IPS-NIHi7 (cell line): Measurements from ENCODE around the gene CENPP.
A peak's percentile ranks its signal among the peaks of the same experiment; 100 is the strongest.
"Not testable (repeated sequence)": the region's sequence is repeated elsewhere in the genome, so short reads cannot be mapped to it uniquely, and the experiment has no call there.

Experiments
- DNase-seq: peaks from one replicate; pipeline ENCODE4 v3.0.0; 2012; ENCODE audit warnings: mixed read lengths; ENCODE audit errors: extremely low spot score

Gene CENPP

DNA sequence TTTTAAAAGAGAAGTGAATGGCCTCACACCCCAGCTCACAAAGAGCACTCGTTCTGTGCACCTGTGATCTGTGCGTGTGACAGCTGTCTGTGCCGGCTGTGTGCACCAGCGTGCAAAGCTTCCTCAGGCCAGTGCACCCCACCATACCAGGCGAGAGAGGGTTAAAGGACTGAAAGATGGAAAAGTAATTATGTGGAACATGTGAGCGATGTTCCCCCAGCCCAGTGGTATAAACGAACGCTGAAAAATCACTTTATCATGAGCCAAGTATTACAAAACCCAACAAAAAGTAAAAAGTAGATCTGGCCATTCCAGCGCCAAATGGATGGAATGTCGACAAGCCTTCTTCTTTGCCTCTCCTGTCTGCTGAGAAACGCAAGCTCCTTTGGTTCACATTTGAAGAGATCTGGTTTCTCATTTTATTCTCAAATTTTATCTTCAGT lies 290.5 kb downstream of the CENPP start:
- no peak for DNase-seq

DNA sequence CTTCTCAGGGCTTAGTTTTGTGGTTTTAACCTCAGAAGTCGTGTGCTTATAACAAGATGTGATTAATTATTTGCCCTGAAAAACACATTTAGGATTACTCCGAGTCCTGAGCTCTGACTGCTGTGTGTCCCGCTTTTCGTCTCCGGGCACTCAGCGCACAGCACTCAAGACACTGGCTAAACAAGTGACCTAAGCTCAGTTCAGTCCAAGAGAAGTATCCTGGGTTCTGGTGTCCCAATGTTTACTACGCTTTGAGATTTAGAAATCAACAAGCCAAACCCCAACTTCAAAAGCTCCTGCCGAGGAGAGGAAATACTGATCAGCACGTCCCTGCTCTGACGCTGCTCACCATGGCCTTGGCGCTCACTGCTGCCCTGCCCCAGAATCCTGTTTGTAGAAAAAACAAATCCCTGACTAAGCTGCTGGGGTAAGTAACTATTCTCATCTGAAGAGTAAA lies 290.9 kb downstream of the CENPP start:
- no peak for DNase-seq

DNA sequence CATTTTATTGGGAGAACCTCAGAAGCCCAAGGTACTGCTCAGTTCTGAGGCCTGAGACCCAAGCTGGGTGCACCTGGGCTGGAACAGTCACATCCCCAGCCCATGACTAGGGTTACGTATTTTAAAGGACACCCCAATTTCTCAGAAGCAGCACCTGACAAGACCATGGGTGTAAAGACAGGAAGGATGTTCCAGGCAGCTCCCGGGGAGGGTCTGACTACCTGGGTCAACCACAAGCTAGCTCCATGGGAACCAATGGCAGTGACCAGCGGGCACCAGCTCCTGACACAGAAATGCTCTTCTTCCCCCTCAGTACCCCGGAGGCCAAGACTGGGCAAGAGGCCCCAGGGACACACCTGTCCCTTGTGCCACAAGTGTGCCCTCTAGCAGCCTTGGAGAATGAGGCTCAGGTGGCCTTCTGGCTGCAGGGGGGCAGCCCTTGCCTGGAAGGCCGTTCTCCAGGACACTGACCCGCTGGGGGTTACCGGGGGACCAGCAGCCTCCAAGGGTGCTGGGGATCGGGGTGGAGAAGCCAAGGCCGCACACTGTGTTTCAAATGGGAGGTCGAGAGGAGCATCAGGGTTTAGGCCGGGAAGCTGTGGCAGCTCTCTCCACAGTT lies 291.6 kb downstream of the CENPP start:
- DNase-seq: no peak

DNA sequence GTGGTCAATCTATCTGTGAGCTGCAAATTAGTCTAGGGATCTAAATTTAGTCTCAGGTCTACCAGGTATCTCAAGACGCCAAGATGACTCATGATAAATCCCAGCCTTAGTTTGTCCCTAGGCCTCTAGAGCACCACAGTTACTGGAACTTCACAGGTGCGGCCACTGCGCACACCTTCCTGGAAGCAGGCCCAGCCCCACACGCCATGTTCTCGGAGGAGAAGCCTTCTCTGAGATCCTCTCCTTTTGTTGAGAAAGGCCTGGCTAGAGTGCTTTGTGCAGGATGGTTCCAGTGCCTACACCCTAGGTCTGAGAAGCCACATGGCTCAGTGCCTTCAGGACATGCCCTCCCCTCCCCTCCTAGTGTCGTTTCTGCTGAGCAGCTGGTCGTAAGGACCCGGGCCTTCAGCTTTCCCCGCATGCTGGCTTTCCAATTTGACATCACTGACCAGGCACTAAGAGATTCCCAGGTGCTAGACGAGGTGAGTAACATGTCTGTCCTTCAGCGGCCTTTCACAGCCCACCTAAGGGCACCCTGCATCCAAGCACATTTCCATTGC lies 292.3 kb downstream of the CENPP start:
- no peak for DNase-seq

DNA sequence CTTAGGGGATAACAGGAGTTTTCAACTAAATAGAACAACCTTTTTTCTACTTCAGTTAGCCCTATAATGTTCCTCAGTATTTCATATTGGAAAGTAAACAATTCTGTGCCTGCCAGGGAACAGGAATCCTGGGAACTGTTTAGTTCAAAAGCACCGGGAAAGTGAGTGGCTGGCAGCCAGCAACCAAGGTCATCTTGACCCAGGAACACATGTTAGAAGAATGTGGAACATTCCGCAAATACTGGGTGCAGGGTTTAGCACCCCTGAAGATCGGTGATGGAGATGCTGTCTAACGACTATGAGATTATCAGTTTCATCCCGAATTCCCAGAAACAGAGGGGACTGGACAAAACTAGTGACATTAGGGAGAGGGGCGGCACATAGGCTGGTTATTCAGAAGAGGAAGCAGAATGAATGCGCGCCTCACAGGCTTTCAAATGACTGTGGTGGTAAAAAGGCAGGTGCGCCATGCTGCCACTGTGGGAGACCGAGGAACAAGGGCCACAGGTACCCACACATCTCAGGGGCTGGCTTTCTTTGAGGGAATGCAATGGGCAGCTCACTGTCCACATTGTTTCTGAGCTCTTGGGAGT lies 293.0 kb downstream of the CENPP start:
- DNase-seq: no peak

DNA sequence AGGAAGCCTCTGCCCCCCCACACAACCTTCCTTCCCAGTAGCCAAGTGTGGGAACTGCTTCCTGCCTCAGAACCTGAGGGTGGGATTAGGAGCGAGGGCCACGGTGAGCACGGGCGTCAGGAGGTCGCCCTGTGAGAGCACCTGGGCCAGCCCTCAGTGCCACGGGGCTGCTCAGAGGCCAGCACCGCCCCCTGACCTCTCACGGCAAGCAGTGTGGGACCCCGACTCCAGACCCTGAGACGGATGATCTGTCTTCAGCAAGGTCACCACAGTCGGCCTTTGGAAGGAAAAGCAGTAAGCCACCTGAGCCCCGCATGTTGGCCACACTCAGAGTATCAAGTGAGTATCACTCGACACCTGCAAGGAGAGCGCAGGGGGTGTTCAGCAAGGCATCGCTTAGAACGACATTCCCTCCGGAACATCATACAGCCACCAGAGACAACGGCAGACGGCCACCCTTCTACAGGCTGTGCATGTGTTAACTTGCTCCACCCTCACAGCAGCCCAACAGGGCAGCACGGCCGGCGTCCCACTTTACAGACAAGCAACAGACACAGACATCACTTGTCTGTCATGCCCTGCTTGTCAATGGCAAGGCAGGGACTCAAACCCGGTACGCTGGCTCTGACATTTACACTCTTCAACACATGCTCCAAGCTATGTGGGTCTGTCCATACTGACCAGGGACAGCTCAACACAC lies 294.0 kb downstream of the CENPP start:
- no peak for DNase-seq

DNA sequence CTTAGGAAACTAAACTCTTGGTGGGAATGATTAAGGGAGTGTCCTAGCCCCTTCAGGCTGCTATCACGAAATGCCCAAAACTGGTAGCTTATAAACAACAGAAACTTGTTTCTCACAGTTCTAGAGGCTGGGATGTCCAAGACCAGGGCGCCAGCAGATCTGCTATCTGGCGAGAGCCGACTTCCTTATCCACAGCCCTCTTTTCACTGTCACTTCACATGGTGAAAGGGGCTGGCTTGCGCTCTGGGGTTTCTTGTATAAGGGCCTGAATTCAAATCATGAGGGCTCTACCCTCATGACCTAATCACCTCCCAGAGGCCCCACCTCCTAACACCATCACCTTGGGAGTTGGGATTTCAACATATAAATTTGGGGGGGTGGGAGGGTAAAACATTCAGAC lies 295.1 kb downstream of the CENPP start:
- DNase-seq: no peak

DNA sequence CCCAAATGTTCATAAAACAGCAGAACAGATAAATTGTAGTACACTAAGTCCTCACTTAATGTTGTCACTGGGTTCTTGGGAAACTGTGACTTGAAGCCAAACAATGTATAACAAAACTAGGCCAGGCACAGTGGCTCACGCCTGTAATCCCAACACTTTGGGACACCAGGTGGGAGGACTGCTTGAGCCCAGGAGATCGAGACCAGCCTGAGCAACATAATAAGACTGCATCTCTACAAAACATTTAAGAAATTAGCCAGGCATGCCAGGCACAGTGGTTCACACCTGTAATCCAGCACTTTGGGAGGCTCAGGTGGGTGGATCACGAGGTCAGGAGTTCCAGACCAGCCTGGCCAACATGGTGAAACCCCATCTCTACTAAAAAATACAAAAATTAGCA lies 298.2 kb downstream of the CENPP start:
- DNase-seq: not testable (repeated sequence)

DNA sequence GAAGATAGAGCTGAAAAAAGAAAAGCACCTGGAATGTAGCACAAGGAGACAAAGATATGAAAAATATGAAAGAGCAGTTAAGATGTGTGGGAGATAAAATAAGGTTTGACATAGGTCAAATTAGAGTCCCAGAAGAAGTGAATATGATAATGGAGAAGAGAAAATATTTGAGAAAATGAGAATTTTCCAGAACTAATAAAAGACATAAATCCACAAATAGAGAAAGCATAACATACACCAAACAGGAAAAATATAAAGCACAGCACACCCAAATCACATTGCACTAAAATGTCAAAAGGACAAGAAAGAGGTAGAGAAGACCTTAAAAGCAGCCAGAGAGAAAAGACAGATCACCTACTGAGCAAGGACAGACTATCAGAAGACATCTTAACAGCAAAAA lies 300.7 kb downstream of the CENPP start:
- no peak for DNase-seq

DNA sequence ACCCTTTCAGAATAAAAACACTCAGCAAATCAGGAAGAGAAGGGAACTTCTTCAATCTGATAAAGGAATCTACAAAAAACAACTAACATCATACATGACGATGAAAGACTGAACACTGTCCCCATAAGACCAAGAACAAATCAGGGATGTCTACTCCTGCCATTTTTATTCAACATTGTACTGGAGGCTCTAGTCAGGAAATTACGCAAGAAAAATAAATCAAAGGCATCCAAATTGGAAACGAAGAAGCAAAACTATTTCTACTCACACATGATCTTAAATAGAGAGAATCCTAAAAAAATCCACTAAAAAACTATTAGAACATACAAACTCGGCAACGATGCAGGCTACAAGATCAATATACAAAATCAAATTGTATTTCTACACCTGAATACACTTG lies 301.9 kb downstream of the CENPP start:
- DNase-seq: no peak

DNA sequence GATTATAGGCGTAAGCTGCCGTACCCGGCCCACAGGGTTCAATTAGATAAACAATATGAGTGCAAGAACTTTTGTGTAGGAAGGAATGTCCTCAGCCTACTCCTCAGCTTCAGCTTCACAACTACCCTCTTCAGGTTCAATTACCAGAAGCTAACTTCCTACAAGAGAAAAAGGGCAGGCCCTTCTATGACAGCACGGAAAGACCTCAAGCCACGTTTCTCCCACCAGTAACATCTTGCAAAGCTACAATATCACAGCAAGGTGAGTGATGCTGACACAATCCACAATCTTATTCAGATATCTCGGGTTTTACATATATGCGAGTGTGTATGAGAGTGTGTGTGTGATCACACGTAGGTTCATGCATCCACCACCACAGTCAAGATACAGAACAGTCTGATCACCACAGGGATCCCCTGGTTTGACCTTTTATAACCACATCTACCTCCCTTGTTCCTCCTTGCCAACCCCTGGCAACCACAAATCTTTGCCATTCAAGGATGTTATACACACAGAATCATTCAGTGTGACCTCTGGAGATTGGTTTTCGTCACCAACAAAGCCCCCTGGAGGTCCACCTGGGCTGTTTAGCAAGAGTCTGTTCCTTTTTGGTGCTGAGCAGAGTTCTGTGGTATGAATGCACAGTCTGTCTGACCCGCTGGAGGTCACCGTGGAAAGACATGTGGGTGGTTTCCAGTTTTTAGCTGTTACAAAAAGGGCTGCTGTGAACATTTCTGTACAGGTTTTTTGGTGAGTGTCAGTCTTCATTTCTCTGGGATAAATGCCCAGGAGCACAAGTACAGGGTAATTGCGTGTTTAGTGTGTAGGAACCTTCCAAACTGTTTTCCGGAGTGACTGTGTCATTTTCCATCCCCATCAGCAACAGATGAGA lies 305.9 kb downstream of the CENPP start:
- no peak for DNase-seq

DNA sequence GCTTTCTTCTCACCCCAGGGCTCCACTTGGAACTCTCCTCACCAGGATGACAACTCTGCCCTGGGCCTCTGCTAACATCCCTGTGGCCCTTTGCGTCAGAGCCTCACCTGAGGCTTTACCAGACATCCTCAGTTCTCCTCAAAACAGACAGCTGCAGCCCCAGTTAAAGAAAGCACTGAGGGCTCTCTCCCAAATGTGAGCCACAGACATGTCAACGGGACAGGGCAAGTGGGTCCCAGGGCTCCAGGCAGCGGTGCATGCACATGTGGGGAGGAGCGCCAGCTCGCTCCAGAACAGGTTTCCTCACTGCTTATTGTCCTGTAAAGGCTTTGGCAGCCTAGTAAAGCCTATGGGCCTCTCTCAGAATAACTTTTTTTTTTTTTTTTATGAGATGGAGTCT lies 306.9 kb downstream of the CENPP start:
- DNase-seq: no peak

DNA sequence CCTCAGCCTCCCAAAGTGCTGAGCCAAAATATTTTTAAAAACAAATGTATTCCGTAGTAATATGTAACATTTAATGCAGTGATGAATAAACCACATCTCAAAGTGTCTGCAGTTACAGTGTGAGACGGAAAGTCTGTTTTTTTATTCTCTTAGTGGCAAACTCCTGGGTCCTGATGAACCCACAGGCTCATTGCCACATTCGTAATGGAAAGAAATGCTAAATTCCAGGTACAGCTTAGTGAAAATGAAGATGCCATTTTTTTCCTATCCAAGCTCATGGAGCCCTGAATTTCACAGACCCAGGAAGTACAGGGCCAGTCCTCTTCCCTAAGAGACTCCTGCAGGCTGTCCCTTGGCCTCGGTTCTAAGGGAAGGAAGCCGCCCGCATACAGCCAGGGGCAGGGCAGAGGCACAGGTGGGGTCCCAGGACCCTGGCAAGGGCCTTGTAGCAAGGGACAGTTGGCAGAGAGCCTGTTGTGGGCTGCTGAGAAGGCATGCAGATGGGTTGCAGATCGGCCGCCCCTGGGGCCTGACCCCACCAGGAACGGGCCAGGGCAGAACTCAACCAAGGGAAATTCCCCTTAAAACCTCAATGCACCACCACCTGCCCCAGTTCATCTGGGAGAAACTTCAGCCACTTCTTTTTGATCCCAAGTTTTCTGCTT lies 308.0 kb downstream of the CENPP start:
- DNase-seq: no peak

DNA sequence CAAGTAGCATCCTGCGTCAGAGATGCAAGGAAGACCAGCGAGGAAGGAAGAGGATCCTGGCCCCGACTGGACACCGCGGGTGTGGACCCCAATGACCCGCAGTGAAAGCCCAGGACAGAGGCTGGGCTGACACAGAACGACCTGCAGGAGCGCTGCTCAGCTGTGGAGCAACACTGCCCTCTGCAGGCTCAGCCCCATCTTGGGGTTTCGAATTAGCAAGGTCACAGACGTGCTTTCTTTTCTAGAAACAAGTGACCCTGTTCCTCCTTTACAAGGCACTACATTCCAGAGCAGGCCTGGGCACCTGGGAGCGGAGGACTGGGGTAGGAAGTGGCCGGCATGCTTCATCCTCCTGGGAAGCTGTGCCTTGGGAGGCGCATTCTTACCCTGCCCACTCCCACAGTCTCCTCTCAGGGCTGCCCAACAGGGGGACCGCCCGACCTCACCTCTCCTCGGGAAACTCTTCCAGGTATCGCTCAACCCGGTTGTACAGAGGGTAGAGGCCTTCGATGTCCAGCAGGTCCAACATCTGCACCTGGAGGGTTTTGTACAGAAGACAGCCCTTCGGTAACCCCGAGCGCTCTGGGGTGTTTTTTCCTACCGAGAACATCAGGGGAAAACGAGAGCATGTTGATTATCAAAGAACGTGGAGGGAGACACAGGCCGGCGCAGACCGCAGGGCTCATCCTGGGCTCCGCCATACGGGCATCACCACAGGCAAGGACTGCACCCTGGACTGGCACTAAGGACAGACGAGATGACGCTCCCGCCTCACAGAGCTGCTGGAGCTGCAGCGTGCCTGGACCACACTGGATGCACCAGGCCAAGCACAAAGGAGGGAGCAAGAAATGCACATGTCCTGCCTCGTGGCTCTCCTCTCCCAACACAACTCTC lies 309.2 kb downstream of the CENPP start:
- DNase-seq: peak; percentile 95

DNA sequence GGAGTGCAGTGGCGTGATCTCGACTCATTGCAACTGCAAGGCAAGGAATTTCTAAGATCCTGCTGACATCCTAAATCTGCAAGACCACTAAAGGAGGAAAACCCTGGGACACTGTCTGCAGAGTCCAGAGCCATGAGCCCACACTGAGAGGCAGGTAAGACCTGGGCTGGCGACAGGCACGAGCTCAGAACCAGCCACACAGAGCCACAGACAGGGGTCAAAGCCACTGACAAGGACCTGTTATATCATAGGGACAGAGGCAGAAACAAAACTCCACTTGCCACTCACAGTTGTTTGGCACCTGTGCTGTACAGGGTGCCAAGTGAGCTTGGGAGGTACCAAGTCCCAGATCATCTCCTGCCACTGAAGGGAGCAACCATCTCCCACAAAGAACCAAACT lies 310.0 kb downstream of the CENPP start:
- DNase-seq: no peak

DNA sequence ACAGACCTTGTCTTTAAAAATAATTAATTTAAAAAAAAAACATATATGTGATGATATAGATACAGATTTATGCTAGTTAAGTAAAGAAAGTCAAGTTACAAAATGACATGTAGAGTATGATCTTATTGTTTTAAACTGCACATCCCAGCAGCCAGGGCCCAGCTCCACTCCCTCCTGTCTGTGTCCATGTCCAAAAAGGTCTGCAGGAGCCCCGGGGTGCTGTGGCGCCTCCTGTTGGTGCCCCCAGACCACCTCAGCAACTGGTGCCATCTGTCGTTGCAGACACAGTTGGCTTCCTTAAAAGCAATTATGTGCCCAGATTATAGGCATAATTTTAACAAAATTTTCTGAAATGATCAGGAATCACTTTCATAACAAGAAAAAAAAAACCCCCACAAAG lies 310.9 kb downstream of the CENPP start:
- no peak for DNase-seq

DNA sequence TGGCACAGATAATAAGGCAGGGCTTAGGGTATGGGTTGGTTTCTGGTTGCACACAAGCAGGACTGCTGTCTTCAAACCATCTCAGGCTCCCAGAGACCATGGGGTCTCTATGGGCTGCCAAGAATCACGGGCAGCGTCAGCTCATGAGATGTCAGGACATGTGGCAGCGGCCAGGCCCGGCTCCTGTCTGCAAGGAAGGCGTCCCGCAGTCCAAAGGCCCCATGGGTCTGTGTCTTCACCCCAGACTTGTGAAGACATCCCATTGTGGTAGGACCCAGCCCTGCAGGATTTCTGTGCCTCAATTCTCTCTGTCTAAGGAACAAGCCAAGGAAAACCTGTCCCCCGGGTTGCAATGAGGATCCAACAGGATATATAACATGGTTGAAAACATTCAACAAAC lies 311.6 kb downstream of the CENPP start:
- no peak for DNase-seq

DNA sequence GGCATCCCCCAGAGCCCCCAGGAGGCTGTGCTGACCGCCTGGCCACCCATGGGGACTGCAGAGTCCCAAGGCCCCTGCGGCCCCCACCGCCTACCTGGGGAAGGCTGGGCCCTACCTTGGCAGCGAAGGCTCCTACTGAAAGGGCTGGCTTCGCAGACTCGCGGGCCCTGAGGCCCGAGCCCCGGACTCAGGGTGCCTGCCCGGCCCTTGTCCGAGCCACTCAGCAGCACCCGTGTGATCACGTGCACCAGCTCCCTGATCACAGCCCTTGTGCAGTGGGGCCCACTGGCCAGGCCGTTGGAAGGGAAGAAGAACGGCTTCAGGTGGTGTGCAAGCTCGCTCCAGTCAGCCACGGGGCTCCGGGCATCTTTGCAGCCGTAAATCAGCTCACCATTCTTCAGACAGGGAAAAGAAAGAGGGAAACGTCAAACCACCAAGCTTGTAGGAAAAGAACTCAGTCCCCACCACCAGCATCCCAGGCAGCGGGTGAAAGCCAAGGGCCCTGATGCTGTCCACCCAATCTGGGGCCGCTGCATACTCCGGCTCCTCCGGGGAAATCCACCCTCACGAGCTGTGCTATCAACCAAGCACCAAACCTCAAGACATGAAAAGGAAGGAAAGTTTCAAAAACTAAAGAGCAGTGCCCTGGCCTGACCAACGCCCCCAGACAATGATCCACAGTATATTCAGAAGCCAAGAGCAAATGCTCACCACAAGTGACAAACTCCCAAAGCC lies 312.3 kb downstream of the CENPP start:
- DNase-seq: no peak

DNA sequence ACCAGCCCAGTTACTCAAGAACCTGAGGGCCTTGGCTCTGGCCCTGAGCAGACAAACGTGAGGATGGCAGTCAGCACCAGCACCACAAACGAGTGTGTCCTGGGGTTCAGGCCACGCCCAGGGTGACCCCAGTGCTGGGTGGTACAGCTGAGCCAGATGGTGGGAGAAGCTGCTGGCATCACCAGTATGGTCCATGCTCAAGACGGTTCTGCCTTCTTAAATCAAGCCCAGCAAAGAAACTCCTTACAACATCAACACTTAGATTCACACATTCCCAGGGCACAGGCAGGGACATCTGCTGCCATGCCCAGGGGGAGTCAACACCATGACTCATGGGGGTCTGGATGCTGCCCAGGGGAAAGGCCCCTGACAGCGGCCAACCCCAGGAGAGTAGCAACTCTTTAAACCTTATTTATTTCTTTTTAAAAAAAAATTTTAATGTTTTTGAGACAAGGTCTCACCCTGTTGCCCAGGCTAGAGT lies 312.9 kb downstream of the CENPP start:
- no peak for DNase-seq
